HEK293 (cell line): Measurements from ENCODE around the gene ROBO1.

ENCODE experiments used
- CTCF ChIA-PET: fragments of 350-600 bp; formaldehyde crosslinking; extraction: SDS; loops from one replicate; lab custom pipeline; 2021; ENCODE audit warnings: antibody characterized with exemption; lab: Yijun Ruan, JAX
- POLR2A ChIA-PET: fragments of 300-600 bp; formaldehyde crosslinking; extraction: SDS; loops from one replicate; lab custom pipeline; 2020; ENCODE audit warnings: antibody characterized with exemption, inconsistent platforms; lab: Yijun Ruan, JAX
- H3K27ac ChIP-seq: fragments of 200-500 bp; sonication (Bioruptor generic); 2 replicates; pipeline ENCODE4 v1.5.1; 2014; ENCODE audit warnings: low read depth, low read length, control low read depth, inconsistent platforms; ENCODE audit errors: extremely low read depth
- H3K36me3 ChIP-seq, 2 experiments: fragments of 200-500 bp in 1 of 2; sonication (Bioruptor generic) in 1 of 2; 1 replicate in 1 of 2; 2 replicates in 1 of 2; pipeline ENCODE4 v1.5.1; 2014 to 2017; ENCODE audit warnings: inconsistent platforms in 2 of 2, low read length in 2 of 2; ENCODE audit not compliant: control insufficient read depth in 2 of 2, insufficient read depth in 1 of 2
- H3K4me1 ChIP-seq: fragments of 200-500 bp; sonication (Bioruptor generic); 2 replicates; pipeline ENCODE4 v1.5.1; 2014; ENCODE audit warnings: mild to moderate bottlenecking, low read length, inconsistent platforms; ENCODE audit not compliant: control insufficient read depth, insufficient read depth
- H3K4me3 ChIP-seq: 2 replicates; pipeline ENCODE4 v1.5.1; 2011; ENCODE audit warnings: low read depth, mild to moderate bottlenecking, control low read depth, low read length, moderate library complexity
- H3K9me3 ChIP-seq: fragments of 200-500 bp; sonication (Bioruptor generic); 2 replicates; pipeline ENCODE4 v1.5.1; 2014; ENCODE audit warnings: low read depth, low read length, inconsistent platforms; ENCODE audit not compliant: control insufficient read depth, insufficient read depth
- ATF2 ChIP-seq: fragments of 450-650 bp; formaldehyde crosslinking; IDR thresholded peaks from 2 replicates; pipeline ENCODE4 v1.5.1; 2016; ENCODE audit warnings: missing biosample characterization, missing genetic modification characterization, low read depth
- HOXD13 ChIP-seq: sonication (generic); formaldehyde crosslinking; IDR thresholded peaks from 2 replicates; pipeline ENCODE4 v1.8.0; 2022; ENCODE audit warnings: missing genetic modification reagents, borderline replicate concordance
- MZF1 ChIP-seq: fragments of 450-650 bp; formaldehyde crosslinking; IDR thresholded peaks from 2 replicates; pipeline ENCODE4 v1.5.1; 2017; ENCODE audit warnings: missing biosample characterization, missing genetic modification characterization, borderline replicate concordance
- PBX3 ChIP-seq: sonication (generic); formaldehyde crosslinking; IDR thresholded peaks from 2 replicates; pipeline ENCODE4 v1.8.1; 2022; ENCODE audit warnings: mild to moderate bottlenecking, moderate library complexity, missing genetic modification reagents
- PRDM1 ChIP-seq: fragments of 450-650 bp; formaldehyde crosslinking; IDR thresholded peaks from 2 replicates; pipeline ENCODE4; 2016; ENCODE audit warnings: missing biosample characterization, missing genetic modification characterization
- ZBTB7A ChIP-seq: fragments of 450-650 bp; formaldehyde crosslinking; IDR thresholded peaks from 2 replicates; pipeline ENCODE4 v1.5.1; 2016; ENCODE audit warnings: low read depth, missing biosample characterization, missing genetic modification characterization
- ZNF558 ChIP-seq: fragments of 450-650 bp; formaldehyde crosslinking; IDR thresholded peaks from 2 replicates; pipeline ENCODE4 v1.5.1; 2016; ENCODE audit warnings: missing biosample characterization, missing genetic modification characterization
- ZNF639 ChIP-seq: fragments of 450-650 bp; formaldehyde crosslinking; IDR thresholded peaks from 2 replicates; pipeline ENCODE4 v1.5.1; 2016; ENCODE audit warnings: missing biosample characterization, missing genetic modification characterization

The ROBO1 gene

GRCh38 chr3:78734048-78734637, 1033.7 kb downstream of the ROBO1 start (continued):
- TF ChIP-seq PBX3 = no peak
- TF ChIP-seq ZNF558 = 0 out of 2 replicates have a peak, but pooled peaks have one; percentile 28
- TF ChIP-seq ZNF639 (tag by site-specific recombination) = no peak

- ChIA-PET POLR2A (no interaction called here), CTCF (no interaction called here)
- Histone ChIP-seq H3K9me3 (no peaks in the 10 kb centered on the region), H3K4me1 (peaks cover 15% of the 10 kb centered on the region), H3K36me3 (no peaks in the 10 kb centered on the region), H3K4me3 (no peak overlapping the region), H3K27ac (no peak overlapping the region)
- no peak for TF ChIP-seq ZBTB7A
- TF ChIP-seq HOXD13 (CRISPR knock-in tag) = no peak
Measured at GRCh38 chr3:78732893-78733292, 1034.9 kb downstream of the ROBO1 start.

- Histone ChIP-seq H3K36me3 (no peaks in the 10 kb centered on the region), H3K4me1 (peaks cover 15% of the 10 kb centered on the region)
Measured at GRCh38 chr3:78732471-78732870, 1035.3 kb downstream of the ROBO1 start.

GRCh38 chr3:78729946-78730345, 1037.9 kb downstream of the ROBO1 start:
- CTCF ChIA-PET = interaction anchor here (1.0 to 1.1 kb wide), 2 partner anchors 10 to 264 kb away, joined by 3 to 4 read pairs; no protein-coding TSS in a partner anchor
- Histone ChIP-seq H3K4me3 (no peak overlapping the region), H3K27ac (no peak overlapping the region), H3K36me3 (no peaks in the 10 kb centered on the region), H3K9me3 (no peaks in the 10 kb centered on the region), H3K4me1 (peaks cover 20% of the 10 kb centered on the region)
- TF ChIP-seq ATF2 (tag by site-specific recombination) (no peak), MZF1 (no peak)
- POLR2A ChIA-PET = interaction anchor here (0.8 kb wide), 1 partner anchor 288 kb away, joined by 6 read pairs; no protein-coding TSS in a partner anchor

More at GRCh38 chr3:78732471-78732870, 1035.3 kb downstream of the ROBO1 start:
- H3K27ac ChIP-seq = no peak overlapping the region
- H3K4me3 ChIP-seq = no peak overlapping the region
- H3K9me3 ChIP-seq = no peaks in the 10 kb centered on the region
- TF ChIP-seq PRDM1 (tag by site-specific recombination) (no peak), ATF2 (tag by site-specific recombination) (peak; percentile 51)
- TF ChIP-seq, all 188 proteins: peak for 1
- ChIA-PET POLR2A (no interaction called here), CTCF (no interaction called here)
